GM23338 (cell line): ENCODE measurements around the gene LTN1.

Experiments used
- CREB1 ChIP-seq: fragments of 250-450 bp; sonication (Bioruptor Pico); IDR thresholded peaks from 2 replicates; pipeline ENCODE4 v1.5.0; 2020; ENCODE audit warnings: low read depth, mild to moderate bottlenecking, moderate library complexity
- EZH2 ChIP-seq: fragments of 200-600 bp; sonication (generic); IDR thresholded peaks from one replicate; pipeline ENCODE4 v1.8.0; 2017; ENCODE audit warnings: antibody characterized with exemption, mild to moderate bottlenecking, low read depth; ENCODE audit not compliant: unreplicated experiment
- EZH2phosphoT487 ChIP-seq: fragments of 200-600 bp; sonication (generic); IDR thresholded peaks from one replicate; pipeline ENCODE4 v1.8.1; 2018; ENCODE audit warnings: antibody characterized with exemption; ENCODE audit not compliant: unreplicated experiment
- JUNB ChIP-seq: IDR thresholded peaks from one replicate; pipeline ENCODE4 v1.6.1; 2016; ENCODE audit warnings: antibody characterized with exemption; ENCODE audit not compliant: unreplicated experiment
- NANOG ChIP-seq: IDR thresholded peaks from 2 replicates; pipeline ENCODE4 v1.6.1; 2016; ENCODE audit warnings: antibody characterized with exemption, borderline replicate concordance
- POLR2AphosphoS5 ChIP-seq: IDR thresholded peaks from 2 replicates; pipeline ENCODE4 v1.6.1; 2016; ENCODE audit warnings: antibody characterized with exemption, low read depth
- ZNF114 ChIP-seq: fragments of 250-450 bp; sonication (Bioruptor Pico); IDR thresholded peaks from 2 replicates; pipeline ENCODE4 v1.5.0; 2020; ENCODE audit warnings: mild to moderate bottlenecking, moderate library complexity
- ZNF331 ChIP-seq: fragments of 250-450 bp; sonication (Bioruptor Pico); IDR thresholded peaks from 2 replicates; pipeline ENCODE4 v1.5.0; 2020; ENCODE audit warnings: low read depth, mild to moderate bottlenecking, moderate library complexity
- TF ChIP-seq, protein P1 (sequence below), 2 experiments: fragments of 200-600 bp in 1 of 2; sonication (generic) in 1 of 2; conservative IDR thresholded peaks; 2 replicates each; pipeline versions ENCODE4 v1.5.1 to v1.6.1; 2016 to 2017; ENCODE audit warnings: antibody characterized with exemption in 2 of 2, low read depth in 2 of 2, mild to moderate bottlenecking in 2 of 2, moderate library complexity in 1 of 2
- TF ChIP-seq, protein P2 (sequence below): IDR thresholded peaks from one replicate; pipeline ENCODE4 v1.6.1; 2018; ENCODE audit warnings: antibody characterized with exemption; ENCODE audit not compliant: unreplicated experiment
- TF ChIP-seq, protein P3 (sequence below): IDR thresholded peaks from 2 replicates; pipeline ENCODE4 v1.6.1; 2016; ENCODE audit warnings: antibody characterized with exemption
- TF ChIP-seq, protein P4 (sequence below): fragments of 250-450 bp; sonication (Bioruptor Pico); IDR thresholded peaks from 2 replicates; pipeline ENCODE4 v1.5.0; 2020; ENCODE audit warnings: mild to moderate bottlenecking, moderate library complexity

DNA sequence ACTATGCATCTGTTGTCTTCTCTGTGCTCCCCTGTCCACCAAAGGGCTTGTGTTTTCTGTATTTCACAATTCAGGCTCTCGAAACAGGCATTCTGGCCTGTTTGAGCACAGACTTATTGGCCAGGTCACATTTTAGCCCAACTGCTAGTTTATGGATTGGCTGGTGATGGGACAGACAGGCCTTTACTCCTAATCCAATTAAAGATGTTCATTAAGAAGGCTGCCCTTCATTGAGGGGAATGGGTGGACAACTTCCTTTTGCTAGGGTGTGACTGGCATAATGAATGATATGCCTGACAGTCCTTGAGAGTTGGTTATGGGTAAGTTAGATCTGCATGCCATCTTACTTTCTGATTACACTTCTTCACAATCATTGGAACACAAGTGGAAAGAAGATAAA lies 86.4 kb downstream of the LTN1 start:
- TF ChIP-seq, protein P1, sequence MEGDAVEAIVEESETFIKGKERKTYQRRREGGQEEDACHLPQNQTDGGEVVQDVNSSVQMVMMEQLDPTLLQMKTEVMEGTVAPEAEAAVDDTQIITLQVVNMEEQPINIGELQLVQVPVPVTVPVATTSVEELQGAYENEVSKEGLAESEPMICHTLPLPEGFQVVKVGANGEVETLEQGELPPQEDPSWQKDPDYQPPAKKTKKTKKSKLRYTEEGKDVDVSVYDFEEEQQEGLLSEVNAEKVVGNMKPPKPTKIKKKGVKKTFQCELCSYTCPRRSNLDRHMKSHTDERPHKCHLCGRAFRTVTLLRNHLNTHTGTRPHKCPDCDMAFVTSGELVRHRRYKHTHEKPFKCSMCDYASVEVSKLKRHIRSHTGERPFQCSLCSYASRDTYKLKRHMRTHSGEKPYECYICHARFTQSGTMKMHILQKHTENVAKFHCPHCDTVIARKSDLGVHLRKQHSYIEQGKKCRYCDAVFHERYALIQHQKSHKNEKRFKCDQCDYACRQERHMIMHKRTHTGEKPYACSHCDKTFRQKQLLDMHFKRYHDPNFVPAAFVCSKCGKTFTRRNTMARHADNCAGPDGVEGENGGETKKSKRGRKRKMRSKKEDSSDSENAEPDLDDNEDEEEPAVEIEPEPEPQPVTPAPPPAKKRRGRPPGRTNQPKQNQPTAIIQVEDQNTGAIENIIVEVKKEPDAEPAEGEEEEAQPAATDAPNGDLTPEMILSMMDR (conservative IDR thresholded peaks at IDR 0.05; ENCODE audit: low read depth in 2 of 2): no peak
- TF ChIP-seq POLR2AphosphoS5: no peak
- no peak for TF ChIP-seq EZH2
- TF ChIP-seq, protein P2, sequence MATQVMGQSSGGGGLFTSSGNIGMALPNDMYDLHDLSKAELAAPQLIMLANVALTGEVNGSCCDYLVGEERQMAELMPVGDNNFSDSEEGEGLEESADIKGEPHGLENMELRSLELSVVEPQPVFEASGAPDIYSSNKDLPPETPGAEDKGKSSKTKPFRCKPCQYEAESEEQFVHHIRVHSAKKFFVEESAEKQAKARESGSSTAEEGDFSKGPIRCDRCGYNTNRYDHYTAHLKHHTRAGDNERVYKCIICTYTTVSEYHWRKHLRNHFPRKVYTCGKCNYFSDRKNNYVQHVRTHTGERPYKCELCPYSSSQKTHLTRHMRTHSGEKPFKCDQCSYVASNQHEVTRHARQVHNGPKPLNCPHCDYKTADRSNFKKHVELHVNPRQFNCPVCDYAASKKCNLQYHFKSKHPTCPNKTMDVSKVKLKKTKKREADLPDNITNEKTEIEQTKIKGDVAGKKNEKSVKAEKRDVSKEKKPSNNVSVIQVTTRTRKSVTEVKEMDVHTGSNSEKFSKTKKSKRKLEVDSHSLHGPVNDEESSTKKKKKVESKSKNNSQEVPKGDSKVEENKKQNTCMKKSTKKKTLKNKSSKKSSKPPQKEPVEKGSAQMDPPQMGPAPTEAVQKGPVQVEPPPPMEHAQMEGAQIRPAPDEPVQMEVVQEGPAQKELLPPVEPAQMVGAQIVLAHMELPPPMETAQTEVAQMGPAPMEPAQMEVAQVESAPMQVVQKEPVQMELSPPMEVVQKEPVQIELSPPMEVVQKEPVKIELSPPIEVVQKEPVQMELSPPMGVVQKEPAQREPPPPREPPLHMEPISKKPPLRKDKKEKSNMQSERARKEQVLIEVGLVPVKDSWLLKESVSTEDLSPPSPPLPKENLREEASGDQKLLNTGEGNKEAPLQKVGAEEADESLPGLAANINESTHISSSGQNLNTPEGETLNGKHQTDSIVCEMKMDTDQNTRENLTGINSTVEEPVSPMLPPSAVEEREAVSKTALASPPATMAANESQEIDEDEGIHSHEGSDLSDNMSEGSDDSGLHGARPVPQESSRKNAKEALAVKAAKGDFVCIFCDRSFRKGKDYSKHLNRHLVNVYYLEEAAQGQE: no peak
- TF ChIP-seq CREB1 (CRISPR knock-in tag): no peak
- TF ChIP-seq, protein P3, sequence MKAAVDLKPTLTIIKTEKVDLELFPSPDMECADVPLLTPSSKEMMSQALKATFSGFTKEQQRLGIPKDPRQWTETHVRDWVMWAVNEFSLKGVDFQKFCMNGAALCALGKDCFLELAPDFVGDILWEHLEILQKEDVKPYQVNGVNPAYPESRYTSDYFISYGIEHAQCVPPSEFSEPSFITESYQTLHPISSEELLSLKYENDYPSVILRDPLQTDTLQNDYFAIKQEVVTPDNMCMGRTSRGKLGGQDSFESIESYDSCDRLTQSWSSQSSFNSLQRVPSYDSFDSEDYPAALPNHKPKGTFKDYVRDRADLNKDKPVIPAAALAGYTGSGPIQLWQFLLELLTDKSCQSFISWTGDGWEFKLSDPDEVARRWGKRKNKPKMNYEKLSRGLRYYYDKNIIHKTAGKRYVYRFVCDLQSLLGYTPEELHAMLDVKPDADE: no peak
- TF ChIP-seq JUNB: no peak
- TF ChIP-seq EZH2phosphoT487: no peak
- no peak for TF ChIP-seq ZNF331
- no peak for TF ChIP-seq ZNF114 (CRISPR knock-in tag)
- TF ChIP-seq, protein P4, sequence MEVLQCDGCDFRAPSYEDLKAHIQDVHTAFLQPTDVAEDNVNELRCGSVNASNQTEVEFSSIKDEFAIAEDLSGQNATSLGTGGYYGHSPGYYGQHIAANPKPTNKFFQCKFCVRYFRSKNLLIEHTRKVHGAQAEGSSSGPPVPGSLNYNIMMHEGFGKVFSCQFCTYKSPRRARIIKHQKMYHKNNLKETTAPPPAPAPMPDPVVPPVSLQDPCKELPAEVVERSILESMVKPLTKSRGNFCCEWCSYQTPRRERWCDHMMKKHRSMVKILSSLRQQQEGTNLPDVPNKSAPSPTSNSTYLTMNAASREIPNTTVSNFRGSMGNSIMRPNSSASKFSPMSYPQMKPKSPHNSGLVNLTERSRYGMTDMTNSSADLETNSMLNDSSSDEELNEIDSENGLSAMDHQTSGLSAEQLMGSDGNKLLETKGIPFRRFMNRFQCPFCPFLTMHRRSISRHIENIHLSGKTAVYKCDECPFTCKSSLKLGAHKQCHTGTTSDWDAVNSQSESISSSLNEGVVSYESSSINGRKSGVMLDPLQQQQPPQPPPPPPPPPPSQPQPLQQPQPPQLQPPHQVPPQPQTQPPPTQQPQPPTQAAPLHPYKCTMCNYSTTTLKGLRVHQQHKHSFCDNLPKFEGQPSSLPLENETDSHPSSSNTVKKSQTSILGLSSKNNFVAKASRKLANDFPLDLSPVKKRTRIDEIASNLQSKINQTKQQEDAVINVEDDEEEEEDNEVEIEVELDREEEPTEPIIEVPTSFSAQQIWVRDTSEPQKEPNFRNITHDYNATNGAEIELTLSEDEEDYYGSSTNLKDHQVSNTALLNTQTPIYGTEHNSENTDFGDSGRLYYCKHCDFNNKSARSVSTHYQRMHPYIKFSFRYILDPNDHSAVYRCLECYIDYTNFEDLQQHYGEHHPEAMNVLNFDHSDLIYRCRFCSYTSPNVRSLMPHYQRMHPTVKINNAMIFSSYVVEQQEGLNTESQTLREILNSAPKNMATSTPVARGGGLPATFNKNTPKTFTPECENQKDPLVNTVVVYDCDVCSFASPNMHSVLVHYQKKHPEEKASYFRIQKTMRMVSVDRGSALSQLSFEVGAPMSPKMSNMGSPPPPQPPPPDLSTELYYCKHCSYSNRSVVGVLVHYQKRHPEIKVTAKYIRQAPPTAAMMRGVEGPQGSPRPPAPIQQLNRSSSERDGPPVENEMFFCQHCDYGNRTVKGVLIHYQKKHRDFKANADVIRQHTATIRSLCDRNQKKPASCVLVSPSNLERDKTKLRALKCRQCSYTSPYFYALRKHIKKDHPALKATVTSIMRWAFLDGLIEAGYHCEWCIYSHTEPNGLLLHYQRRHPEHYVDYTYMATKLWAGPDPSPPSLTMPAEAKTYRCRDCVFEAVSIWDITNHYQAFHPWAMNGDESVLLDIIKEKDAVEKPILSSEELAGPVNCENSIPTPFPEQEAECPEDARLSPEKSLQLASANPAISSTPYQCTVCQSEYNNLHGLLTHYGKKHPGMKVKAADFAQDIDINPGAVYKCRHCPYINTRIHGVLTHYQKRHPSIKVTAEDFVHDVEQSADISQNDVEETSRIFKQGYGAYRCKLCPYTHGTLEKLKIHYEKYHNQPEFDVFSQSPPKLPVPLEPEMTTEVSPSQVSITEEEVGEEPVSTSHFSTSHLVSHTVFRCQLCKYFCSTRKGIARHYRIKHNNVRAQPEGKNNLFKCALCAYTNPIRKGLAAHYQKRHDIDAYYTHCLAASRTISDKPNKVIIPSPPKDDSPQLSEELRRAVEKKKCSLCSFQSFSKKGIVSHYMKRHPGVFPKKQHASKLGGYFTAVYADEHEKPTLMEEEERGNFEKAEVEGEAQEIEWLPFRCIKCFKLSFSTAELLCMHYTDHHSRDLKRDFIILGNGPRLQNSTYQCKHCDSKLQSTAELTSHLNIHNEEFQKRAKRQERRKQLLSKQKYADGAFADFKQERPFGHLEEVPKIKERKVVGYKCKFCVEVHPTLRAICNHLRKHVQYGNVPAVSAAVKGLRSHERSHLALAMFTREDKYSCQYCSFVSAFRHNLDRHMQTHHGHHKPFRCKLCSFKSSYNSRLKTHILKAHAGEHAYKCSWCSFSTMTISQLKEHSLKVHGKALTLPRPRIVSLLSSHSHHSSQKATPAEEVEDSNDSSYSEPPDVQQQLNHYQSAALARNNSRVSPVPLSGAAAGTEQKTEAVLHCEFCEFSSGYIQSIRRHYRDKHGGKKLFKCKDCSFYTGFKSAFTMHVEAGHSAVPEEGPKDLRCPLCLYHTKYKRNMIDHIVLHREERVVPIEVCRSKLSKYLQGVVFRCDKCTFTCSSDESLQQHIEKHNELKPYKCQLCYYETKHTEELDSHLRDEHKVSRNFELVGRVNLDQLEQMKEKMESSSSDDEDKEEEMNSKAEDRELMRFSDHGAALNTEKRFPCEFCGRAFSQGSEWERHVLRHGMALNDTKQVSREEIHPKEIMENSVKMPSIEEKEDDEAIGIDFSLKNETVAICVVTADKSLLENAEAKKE (CRISPR knock-in tag): no peak
- TF ChIP-seq NANOG: no peak
